Kidney (tissue), 14 donors: Measurements from ENCODE around the gene C1R. TPM values are rescaled to one million over a fixed set of nuclear protein-coding genes. Genes with fewer than 3 reads are reported as not detected.

Experiments
- DNase-seq, 5 donors: peaks; one replicate each; pipeline ENCODE4 v3.0.0-alpha.2; 2013 to 2020
- FAIRE-seq: peaks from 2 replicates; lab custom pipeline; 2012; peaks lifted over from hg19 to GRCh38; lab: Jason Lieb, UNC
- H3K27ac ChIP-seq, 2 donors: one replicate each; pipeline ENCODE4 v1.7.0; 2013; ENCODE audit warnings: low read depth in 2 of 2, low read length in 2 of 2, inconsistent platforms in 1 of 2
- H3K27me3 ChIP-seq: one replicate; pipeline ENCODE4 v1.7.1; 2013; ENCODE audit warnings: low read length, inconsistent platforms; ENCODE audit not compliant: control insufficient read depth, insufficient read depth
- H3K36me3 ChIP-seq, 3 donors: one replicate each; pipeline versions ENCODE4 v1.7.0 to v1.7.1; 2013; ENCODE audit warnings: low read length in 3 of 3, control low read depth in 1 of 3, inconsistent platforms in 1 of 3; ENCODE audit not compliant: insufficient read depth in 3 of 3, control insufficient read depth in 2 of 3
- H3K4me1 ChIP-seq, 3 donors: one replicate each; pipeline versions ENCODE4 v1.7.0 to v1.7.1; 2013; ENCODE audit warnings: low read length in 3 of 3, inconsistent platforms in 1 of 3, low read depth in 1 of 3; ENCODE audit not compliant: control insufficient read depth in 2 of 3, insufficient read depth in 2 of 3
- H3K4me3 ChIP-seq, 3 donors: one replicate each; pipeline versions ENCODE4 v1.7.0 to v1.8.1; 2013; ENCODE audit warnings: low read length in 3 of 3, control low read depth in 1 of 3, inconsistent platforms in 1 of 3
- H3K9ac ChIP-seq, 3 donors: one replicate each; pipeline versions ENCODE4 v1.7.0 to v1.7.1; 2013; ENCODE audit warnings: low read length in 3 of 3, control low read depth in 1 of 3, inconsistent platforms in 1 of 3
- H3K9me3 ChIP-seq, 3 donors: one replicate each; pipeline versions ENCODE4 v1.7.0 to v1.7.1; 2013; ENCODE audit warnings: low read length in 3 of 3, control low read depth in 1 of 3, inconsistent platforms in 1 of 3; ENCODE audit not compliant: control insufficient read depth in 2 of 3, insufficient read depth in 1 of 3
- intact Hi-C: fragments of 100-400 bp; cut with DNase I; formaldehyde crosslinking; loops from one replicate; pipeline ENCODE4 v1.11.1; 2022
- polyA plus RNA-seq: library from polyadenylated mRNA; stranded (reverse); fragments of 350-450 nt; fragmentation: Illumina TruSeq; extraction: RNeasy Lipid Tissue Mini Kit (QIAGEN cat#74804); gene quantifications from one replicate; pipeline ENCODE4 v1.2.3, GENCODE V29; 2014; ENCODE audit warnings: low read depth, low replicate concordance; ENCODE audit not compliant: insufficient read depth
- total RNA-seq: library from RNA; stranded (reverse); fragmentation: NEBNext Ultra II Directional; extraction: Animal tissue kit (Norgen Biotek cat#: 25700); gene quantifications from one replicate; pipeline ENCODE4 v1.2.1, GENCODE V29; 2021
- TF ChIP-seq, protein P1 (sequence below): IDR thresholded peaks from 3 replicates; pipeline ENCODE4 v1.5.1; 2012; ENCODE audit warnings: mild to moderate bottlenecking, moderate library complexity, borderline replicate concordance; ENCODE audit not compliant: insufficient read depth; ENCODE audit errors: extremely low read depth
- donor health status: control.
- donor health status: control.
- donor health status: control.
- donor health status: control.
- donor health status: control.
- donor health status: DM: yes; HTN: yes; CAD: no.
- donor health status: Normal renal cell carcinoma (clear cell type).

Gene C1R
- total and polyA plus RNA-seq, 2 donors from 2014 or later, result 183 to 514 TPM

DNA sequence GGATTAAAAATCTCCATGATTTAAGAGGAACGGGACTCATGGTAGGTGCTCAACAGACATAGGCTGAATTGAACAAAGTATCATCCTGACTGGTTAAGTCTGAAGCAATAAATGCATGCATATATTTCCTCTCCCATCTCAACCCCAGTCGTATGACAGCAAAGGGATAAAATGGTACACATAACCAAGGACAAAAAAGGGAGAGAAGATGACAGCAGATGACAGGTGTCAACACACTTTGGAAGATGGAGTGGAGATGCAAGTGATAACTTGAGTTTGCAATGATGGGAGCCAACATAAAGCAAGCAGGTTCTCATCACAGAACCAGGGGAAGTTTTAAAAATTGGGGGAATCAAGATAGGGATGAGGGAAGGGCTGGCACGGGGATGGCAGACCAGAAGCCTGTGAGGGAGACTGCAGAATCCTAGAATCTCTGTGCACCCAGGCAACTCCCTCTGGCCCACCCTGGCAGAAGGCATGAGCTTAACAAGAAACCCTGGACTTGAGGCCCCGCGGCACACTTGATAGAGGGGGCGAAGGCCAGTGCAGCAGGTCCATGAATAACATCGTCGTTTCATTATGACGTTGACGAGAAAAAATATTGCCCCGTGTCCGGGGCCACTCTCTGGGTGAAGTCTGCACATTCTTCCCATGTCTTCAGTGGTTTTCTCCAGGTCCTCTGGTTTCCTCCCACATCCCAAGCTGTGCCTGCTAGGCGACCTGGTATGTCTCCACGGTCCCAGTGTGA lies 11.8 kb upstream of the C1R start:
- H3K27ac ChIP-seq, result no peak overlapping the region
- no peak overlapping the region for H3K4me3 ChIP-seq
- H3K9ac ChIP-seq, result no peak overlapping the region
- FAIRE-seq, result no peak
- intact Hi-C loops, result no loop called here
- DNase-seq, result no peak
- H3K27me3 ChIP-seq, result no peaks in the 10 kb centered on the region
- TF ChIP-seq, protein P1, sequence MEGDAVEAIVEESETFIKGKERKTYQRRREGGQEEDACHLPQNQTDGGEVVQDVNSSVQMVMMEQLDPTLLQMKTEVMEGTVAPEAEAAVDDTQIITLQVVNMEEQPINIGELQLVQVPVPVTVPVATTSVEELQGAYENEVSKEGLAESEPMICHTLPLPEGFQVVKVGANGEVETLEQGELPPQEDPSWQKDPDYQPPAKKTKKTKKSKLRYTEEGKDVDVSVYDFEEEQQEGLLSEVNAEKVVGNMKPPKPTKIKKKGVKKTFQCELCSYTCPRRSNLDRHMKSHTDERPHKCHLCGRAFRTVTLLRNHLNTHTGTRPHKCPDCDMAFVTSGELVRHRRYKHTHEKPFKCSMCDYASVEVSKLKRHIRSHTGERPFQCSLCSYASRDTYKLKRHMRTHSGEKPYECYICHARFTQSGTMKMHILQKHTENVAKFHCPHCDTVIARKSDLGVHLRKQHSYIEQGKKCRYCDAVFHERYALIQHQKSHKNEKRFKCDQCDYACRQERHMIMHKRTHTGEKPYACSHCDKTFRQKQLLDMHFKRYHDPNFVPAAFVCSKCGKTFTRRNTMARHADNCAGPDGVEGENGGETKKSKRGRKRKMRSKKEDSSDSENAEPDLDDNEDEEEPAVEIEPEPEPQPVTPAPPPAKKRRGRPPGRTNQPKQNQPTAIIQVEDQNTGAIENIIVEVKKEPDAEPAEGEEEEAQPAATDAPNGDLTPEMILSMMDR, result no peak
- H3K4me1 ChIP-seq, result peaks cover 0 to 3% (median 0%) of the 10 kb centered on the region in 3 donors
- no peaks in the 10 kb centered on the region for H3K9me3 ChIP-seq
- no peaks in the 10 kb centered on the region for H3K36me3 ChIP-seq

- no peak overlapping the region for H3K9ac ChIP-seq
- H3K9me3 ChIP-seq, result no peaks in the 10 kb centered on the region
- no peak overlapping the region for H3K27ac ChIP-seq
- intact Hi-C loops, result no loop called here
- no peak for FAIRE-seq
- no peak overlapping the region for H3K4me3 ChIP-seq
- no peaks in the 10 kb centered on the region for H3K36me3 ChIP-seq
- DNase-seq, result no peak
- TF ChIP-seq, protein P1, result no peak
- H3K27me3 ChIP-seq, result no peaks in the 10 kb centered on the region
- no peaks in the 10 kb centered on the region for H3K4me1 ChIP-seq
Observed at GRCh38 chr12:7102582-7102981, 10.3 kb upstream of the C1R start.

DNA sequence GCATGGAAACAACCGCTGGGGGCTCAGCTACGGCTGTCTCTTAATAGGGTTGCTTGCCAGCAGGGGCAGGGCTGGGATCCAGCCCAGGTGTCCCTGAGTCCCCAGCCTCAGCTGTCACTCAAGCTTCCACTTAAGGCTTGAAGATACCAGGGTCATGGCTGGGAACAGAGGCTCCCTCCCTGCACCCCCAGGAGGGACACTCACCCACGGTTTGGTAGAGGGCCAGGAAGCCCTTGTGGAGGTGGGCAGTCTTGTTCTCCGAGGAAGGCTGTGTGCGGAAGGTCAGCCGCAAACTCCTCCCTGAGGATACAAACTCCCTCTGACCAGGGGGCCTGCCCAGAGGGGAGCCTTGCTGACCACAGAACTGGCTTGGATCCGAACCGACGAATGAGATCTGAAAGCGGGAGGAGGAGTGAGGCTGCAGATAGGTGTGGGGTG lies 9.5 kb upstream of the C1R start:
- Histone ChIP-seq H3K27ac (no peak overlapping the region), H3K9ac (no peak overlapping the region), H3K4me1 (no peaks in the 10 kb centered on the region), H3K9me3 (no peaks in the 10 kb centered on the region), H3K27me3 (no peaks in the 10 kb centered on the region), H3K4me3 (no peak overlapping the region), H3K36me3 (no peaks in the 10 kb centered on the region)
- FAIRE-seq, result no peak
- DNase-seq, result no peak
- TF ChIP-seq, protein P1, result no peak
- intact Hi-C loops, result no loop called here
